GM19328 (cell line): ENCODE results near the gene LYSMD2.
A peak's percentile ranks its signal among the peaks of the same experiment; 100 is the strongest.

Source experiments
- ATAC-seq: cut with Tn5 transposase; IDR thresholded peaks from one replicate; pipeline ENCODE4 v1.9.1; 2021; ENCODE audit warnings: mild to moderate bottlenecking, moderate library complexity; ENCODE audit not compliant: unreplicated experiment

Gene LYSMD2

DNA sequence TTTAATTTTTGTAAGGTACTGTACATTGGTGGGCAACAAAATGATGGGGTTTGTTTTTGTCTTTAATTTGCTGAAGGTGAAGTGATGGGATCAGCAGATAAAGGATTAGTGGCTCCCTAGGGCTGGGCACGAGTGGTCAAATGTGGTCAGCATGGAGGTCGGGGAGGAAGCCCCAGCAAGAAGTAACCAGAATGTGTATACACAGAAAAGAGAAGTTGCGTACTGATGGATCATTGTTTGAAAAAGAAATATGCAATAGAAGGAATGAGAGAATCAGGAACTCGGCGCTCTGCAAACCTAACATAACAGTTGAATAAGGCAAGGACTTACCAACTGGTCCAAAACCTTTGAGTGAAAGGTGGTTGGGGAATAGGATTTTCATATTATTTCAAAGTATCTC, 15.4 kb upstream of the LYSMD2 start:
- ATAC-seq, result no peak

DNA sequence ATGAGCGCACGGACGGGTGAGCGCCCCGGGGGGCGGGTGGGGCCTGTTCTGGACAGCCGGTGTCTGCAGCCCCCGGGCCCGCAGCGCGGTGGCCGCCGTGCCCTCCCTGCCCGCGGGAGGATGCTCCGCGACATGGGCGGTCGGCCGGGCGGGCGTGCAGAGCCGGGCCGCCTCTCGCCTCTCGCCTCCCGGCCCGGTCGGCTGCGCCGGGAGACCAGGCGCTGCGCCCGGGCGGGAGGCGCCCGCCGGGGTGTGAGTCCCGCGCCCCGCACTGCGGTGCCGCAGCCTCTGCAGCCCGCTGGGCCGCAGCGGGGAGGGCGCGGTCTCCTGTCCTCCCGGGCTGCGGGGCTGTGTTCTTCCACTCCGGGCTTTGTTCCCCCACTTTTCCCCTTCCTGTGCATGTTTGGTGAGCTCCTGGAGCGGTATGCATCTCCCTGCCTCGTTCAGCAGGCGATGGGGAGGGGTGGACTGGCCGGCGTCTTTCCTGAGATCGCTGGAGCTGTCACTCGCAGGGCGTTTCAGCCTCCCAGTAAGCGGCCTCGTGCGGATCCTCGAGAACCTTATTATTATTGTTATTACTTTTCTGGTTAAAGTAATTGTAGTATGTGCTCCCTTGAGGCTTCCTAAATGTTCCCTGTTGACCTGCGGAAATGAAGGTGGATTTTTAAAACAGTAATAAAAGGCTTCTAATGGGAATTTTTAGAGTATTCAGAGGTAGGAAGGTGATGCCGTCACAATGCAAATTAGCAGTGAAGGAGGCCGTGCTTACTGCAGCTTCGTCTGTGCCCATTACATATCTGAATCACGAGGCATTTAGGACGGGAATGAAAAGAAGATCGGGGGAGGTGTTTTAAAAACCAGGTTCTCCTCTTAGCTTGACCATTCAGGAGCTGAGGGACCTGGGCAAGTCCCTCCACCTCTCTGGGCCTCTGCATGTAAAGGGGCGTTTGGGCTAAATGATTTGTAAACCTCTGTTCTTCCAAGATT, 14.5 kb upstream of the LYSMD2 start:
- ATAC-seq, result peak; percentile 37

DNA sequence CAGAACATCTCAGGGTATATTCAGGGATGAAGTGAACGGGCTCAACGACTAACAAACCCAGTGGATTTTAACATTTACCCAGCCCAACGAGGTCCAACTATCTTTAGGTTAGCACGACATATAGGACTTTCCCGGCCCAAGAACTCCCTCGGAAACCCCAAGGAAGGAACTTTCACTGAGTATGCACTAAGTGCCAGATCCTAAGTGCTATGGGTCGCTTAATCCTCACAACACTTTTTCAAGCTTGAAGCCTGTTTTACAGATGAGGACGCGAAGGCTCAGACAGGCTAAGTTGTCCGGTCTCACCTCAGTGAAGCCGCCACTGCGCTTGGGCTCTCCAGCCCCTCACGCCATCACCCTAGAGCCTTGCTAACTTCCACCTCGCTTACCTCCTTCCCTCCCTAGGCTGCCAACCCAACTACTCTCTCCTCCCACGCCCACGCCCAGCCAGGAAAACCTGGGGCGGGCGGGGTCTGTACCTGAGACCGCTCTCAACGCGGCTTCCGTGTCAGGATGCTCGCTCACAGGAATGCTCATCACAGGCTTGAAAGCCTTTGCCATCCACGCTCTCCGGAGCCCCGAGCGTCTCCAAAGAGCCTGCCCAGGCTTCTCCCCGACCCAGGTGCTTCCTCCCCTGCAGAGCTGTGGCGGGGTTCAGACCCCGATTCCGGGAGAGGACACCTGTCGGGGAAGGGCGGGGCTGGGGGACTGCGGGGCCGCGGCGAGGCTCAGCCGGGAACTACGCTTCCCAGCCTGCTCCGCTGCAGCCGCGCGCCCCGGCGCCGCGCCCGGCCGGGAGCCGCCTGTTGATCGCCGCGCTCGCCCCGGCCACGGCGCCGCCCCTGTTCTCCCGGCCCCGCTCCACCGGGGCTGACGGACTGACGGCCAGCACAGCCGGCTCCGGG, 13.6 kb upstream of the LYSMD2 start, which contains the start of gene TMOD2:
Gene TMOD2 (plus strand): TSS at position 806 of the 905 bp plus-strand sequence. CDS start 14,845 bp downstream, outside the sequence.
- peak; percentile 79 for ATAC-seq

DNA sequence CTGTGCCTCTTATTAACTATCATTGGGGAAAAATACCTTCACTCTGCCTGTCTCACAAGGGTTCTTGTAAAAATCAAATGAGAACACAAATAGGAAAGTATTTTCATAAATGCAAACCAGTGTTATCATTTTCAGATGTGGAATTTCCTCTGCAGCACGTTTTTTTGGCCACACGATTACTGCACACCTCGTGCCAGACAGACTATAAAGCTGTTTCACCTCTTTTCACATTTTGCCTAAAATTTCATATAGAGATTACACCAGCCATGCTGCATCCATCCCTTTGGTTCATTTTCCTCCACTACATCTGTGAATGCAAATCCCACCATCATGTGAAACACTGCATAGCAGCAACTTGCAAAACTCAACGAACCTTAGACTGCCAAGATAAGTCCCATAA, 12.7 kb upstream of the LYSMD2 start:
- no peak for ATAC-seq

DNA sequence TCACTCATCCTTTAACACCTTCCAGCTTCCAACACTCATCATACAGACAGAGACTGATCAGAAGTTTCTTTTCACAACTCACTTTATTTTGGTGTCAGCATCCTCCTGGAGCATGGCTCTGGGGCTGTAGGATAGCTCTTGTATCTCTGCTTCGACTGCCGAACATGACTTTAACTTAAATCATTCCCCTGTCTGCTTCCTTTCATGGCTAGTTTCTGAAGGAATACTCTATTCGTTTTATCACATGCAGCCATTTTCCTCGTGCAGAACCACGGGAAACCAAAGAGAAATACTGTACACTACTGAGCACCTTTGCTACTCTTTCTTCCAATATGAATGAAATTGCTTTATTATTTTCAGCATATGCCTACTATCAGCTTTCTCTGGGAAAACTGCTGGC, 11.9 kb upstream of the LYSMD2 start:
- no peak for ATAC-seq

DNA sequence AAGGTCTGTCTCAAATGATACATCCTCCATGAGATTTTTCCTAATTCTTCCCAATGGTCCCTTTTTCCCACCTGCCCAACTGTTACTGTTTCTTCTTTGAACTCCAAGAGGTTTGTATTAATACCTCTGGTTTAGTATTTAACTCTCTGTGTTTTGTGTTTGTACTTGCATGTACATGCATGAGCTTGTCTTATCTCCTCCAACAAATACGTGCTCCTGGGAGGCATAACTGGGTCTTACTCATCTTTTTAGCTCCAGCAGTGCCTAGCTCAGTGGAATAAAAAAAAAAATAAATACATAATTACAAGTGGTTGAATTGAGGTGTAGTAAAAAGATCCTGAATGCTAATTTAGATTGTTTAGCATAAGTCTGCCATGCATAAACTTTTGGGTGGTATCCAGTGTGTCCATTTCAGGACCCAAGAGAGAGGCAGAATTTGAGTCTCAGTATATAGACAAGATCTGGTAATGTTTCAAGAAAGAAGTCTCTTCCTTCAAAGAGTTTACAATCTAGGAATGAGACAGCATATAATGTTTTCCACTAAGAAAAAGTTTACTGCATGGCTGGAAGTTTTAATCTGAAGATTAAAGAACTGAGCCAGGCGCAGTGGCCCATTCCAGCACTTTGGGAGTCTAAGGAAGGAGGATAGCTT, 1.7 kb upstream of the LYSMD2 start:
- no peak for ATAC-seq

DNA sequence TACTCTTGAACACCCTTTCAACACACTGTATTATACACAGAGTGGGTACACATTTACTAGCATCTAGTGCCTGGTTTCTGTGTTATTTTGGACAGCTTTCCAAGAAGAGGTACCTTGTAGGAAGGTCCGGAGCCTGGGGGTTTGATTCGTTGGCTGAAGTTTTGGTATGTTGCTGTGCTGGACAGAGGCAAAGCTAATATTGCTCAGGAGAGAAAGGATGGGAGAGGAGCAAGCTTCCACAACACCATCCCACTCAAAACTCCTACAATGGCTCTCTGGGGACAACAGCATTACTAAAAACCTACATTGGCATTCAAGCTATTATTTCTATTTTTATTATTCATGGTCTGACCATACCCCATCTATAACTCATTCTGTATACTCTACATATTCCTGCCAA, 1.1 kb upstream of the LYSMD2 start:
- ATAC-seq, result no peak

DNA sequence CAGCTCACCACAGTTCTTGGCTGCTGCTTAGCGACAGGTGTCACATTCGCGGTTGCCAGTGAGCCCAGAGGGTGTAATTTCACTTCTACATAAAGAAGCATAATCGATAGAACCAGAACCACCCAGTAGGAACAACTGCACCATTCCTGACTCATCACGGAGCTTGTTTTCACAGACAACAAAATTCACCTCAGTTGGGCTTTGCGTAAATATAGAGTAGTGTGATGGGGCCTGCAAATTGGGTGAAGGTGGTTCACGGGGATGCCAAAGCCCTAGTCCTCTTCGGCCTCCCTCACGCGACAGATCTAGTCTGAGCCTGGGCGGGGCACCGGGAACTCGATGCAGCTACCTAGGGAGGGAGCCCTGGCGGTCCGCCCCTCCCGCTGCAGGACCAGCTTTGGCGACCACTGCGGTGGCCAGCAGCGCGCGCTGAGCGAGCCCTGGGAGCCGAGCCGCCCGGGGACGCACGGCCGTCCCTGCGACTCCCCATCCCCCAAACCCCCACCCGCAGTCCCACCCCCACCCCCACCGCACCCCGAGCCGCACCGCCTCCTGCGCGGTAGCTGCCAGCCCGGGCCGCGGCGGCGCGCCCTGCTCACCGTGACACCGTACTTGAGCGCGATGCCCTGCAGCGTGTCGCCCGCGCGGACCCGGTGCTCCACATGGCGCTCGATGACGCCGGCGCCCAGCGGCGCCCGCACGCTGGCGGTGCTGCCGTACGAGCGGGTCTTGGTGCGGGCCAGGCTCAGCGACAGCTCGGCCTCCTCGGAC, 519 bp downstream of the LYSMD2 start:
- peak; percentile 25 for ATAC-seq

DNA sequence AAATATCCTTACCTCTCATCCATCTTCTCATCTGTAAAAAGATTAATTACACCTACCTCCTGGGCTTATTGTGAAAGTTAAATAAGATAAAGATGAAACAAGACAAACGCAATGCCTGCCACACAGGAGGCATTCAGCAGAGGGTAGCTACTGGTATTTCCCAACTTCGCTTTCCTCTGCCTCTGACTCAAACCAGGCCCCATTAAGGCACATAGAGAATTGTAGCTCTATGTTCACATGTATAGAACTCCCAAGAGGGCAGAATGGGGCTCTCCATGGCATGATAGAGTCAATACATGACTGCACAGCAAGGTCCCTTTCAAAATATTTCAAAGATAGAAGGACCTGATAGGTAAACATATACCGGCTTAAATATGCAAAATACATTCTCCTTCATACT, 1.4 kb downstream of the LYSMD2 start:
- no peak for ATAC-seq

DNA sequence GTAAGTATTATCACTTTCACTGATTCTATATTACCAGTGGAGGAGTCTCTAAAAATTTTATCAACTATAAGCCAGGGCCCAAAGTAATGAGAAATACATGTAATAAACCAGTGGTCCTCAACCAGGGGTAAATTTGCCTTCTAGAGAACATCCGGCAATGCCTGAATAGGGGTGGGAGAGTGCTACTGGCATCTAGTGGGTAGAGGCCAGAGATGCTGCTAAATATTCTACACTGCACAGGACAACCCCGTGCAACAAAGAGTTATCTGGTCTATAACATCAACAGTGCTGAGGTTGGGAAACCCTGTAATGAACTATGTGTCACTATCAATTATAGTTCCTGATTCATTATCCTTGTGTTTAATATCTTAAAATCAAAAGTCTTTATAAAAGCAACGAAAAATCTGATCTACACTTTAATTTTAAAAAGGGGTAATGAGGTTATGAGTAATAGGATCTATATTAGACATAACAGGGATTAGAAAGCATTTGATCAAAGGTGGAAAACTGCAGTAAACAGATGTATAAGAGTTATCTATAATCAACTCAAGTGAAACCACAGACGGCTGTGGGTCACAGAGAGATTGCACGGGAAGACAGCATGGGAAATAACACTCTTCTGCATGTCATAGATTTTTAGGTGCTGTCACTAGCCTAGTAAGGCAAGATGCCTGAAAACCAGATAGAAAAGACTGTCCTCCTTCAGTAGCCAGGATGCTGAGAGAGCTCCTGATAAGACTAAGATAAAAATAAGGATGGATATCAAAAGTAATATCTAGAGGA, 2.0 kb downstream of the LYSMD2 start:
- ATAC-seq, result no peak

DNA sequence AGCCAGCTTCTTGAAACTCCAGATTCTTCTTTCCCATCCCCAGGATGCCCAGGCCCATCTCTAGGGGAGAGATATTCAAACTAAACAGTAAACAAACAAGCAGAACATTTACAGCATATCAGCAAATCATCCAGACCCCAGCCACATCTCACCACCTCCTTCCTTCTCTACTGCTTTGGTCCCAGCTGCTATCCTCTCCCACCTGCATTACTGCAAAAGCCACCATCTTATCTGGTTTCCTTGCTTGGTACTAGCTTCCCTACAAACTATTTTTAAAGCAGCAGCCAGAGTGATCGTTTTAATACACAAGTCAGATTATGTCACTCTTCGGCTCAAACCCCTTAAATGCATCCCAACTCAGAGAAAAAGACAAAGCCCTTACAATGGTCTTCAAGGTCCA, 4.8 kb downstream of the LYSMD2 start:
- no peak for ATAC-seq

DNA sequence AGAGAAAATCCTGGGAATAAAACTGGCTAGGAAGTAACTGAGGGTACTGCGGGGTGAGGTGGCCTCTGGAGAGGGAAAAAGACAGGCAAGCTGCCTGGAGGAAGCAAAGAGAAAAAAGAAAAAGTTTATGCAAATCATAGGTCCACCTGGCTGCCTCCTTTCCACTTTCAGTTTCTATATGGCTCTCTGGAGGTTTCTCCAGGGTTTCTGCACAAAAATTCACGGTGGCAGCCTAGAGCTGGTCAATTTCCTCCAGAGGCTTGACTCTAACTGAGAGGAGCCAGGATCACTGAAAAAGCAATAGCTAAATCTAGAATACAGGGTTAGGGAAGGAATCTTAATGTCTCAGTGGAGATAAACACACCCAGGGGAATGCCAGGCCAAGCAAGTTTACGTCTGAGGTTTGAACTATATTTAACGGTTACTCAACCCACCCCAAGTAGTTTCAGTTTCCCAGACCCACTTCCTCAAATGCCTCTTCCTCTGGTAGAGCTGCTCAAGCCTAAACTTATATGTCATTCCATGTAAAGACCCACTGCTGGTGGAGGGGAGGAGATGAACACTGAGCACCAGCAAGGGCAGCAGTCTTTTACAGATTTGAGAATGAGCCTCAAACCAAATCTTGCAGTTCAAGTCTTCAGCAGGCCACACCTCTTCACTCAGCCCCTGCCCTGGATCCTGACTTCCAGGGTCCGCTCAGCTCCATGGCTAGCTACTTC, 5.7 kb downstream of the LYSMD2 start:
- ATAC-seq, result peak; percentile 47

DNA sequence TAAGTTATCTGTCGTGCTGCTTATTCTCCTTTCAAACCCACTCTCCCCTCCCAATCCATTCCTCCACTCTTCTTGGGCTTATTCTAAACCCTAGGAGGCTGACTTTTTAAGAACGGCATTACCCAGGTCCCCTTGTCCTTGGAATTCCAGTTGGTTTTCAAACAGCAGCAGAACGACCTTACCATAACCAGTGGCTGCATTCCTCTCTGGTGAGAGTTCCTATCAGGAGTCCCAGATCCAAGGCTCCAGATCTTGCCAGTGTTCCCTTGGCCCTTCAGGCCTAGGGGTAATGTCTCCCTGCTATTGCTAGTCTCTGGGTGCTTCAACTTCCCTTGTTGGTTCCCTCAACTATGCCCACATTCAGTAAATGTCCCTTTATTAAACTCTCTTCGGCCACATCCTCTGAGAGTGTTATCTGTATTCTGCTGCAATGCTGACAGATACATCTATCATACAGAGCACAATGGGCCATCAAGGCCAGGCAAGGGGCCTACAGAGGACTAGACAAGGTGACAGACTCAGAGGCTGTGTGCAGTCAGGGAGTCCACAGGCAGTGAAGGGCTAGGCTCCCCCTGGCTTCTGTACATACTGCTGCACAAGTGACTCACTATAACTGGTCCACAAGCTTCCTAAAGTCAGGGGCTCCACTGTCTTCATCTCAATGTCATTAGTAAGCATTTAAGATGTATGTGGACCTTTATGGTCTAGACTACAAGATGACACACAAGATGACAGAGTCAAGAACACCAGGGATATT, 10.1 kb downstream of the LYSMD2 start:
- no peak for ATAC-seq

DNA sequence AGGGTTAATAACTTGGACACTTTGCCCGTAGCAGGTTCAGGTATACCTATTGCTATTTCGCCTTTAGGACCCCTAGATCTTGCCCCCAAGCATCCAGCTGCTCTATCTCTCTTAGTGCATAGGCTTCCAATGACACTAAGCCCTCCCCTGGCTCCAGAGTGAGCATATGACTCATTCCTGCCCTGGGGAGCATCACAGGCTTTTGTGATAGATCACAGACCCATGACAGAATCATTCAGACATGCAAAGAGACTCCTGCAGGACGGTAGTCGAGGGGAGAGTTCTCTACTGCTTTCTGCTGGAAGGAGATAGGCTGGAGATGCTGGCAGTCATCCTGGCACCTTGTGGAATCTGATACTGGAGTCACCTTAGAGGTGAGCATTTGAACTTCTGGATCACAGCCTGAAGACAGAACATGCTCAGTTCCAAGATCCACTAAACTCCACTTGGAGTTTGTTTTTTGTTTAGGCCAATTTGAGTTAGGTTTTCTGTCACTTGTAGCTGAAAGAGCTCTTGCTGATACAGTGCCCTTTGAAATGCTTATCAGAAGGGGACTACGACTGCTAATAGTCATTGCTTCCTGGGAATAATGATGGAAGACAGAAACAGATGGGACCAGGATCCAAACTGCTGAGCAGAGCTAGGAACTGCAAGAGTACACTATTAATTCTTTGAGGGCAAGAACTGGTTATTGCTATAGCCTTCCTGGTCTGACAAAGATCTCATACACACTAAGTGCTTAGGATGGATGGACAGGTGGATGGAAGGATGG, 11.0 kb downstream of the LYSMD2 start:
- ATAC-seq, result peak; percentile 79

DNA sequence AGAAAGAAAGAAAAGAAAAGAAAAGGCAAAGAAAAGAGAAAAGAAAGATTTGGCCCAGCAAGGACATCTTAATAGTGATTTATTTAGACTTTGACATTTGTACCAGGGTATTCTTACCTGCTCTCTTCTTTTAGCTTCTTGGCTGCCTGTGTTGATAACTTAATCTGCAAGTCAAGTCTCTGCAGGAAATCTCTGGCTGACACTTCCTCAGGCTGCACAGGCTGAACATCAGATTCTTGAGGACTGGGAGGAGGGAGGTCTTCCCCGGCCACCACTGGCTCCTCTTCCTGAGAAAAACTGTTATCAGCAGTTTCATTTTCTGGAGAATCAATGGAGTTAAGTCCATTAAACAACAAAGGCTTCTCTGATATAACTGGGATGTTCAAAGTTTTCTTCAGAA, 12.8 kb downstream of the LYSMD2 start:
- no peak for ATAC-seq

DNA sequence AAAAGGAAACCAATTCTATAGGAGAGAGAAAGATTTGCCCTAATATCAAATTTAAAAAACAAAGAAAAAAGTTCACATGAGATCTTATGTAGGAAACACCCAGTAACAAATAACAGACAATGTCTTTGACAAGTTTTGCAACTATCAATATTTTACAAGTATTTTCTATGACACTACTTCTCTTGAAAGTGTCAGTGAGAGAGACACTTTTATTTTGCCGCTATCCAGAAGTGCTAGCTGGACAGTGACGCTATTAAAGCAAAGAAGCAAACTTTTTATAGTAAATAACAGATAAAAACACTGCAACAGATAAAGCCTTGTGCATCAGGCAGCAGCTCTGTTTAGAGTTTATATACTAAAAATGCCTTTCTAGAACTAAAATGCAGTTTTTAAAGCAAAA, 13.3 kb downstream of the LYSMD2 start:
- ATAC-seq, result no peak

DNA sequence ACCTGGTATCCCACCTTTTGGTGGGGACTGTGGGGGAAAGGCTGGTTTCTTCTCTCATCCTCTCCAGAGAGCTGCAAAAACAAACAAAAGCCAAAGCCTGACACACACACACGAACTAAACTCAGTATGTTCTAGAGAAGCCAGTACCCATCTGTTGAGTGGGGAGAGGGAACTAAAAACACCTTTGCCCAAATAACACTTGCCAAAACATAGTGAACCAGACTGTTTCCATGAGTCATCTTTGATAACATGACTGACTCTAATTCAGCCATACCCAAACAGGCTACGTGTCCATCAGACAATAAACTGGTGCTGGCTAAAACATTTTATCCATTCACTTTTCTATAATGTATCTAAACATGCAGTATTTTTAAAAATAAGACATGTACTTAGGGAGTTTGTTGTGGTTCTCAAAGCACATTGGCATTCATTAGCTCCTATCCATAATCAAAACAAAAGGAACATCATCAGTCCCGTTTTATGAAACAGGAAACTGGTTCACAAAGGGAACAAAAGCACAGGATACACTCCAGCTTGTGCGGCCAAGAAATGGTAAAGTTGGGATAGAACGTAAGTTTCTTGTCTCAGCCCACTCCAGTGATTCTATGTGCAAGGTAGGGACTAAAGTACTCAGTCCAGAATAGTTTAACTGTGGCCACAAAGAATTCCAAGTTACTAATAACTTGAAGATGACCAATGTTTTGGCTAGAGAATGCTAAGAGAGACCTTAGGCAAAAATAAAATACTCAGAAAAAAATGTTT, 16.1 kb downstream of the LYSMD2 start:
- no peak for ATAC-seq
